Measurements from ENCODE around the gene TNNT1. TPM values are rescaled to one million over a fixed set of nuclear protein-coding genes. Genes with fewer than 3 reads are reported as not detected.

TNNT1 gene
- total RNA-seq, 4 donors from 2014 or later, result not detected

DNA sequence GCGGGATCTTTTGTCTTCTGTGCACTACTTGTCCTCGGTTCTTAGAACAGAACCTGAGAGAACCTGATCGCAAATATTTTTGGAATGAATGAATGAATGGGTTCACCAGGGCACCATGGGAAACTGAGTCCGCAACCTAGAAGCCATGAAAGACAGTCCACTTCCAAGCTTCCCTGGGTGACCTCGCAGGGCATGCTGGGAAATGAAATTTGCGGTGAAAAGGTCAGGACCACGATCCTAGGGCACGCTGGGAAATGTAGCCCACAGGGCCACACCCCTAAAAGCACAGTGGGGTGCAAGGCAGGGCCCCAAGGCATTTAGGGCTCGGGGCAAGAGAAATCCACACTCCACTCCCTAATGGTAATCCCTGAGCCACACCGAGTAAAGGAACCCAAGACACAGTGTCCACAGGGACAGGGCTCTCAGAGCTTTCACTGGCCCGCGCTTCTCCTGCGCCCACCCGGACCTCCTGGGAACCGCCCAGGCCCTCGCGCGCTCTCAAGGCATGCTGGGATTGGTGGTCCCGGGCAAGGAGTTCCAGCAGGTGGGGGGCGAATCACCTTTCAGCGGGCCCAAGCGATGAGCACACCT, 30.5 kb downstream of the TNNT1 start:
- Histone ChIP-seq H3K4me1 (peaks cover 26 to 40% of the 10 kb centered on the region in 2 donors), H3K36me3 (no peaks in the 10 kb centered on the region), H3K27me3 (no peaks in the 10 kb centered on the region), H3K27ac (peak overlapping the region in 2 of 3 donors; percentile 29 to 60), H3K9me3 (no peaks in the 10 kb centered on the region), H3K4me3 (replicated peaks in 1 of 3) (peak overlapping the region in 1 of 3 donors; percentile 44)
- intact Hi-C loops (cut with DNase I), result no loop called here
- TF ChIP-seq, protein P1, sequence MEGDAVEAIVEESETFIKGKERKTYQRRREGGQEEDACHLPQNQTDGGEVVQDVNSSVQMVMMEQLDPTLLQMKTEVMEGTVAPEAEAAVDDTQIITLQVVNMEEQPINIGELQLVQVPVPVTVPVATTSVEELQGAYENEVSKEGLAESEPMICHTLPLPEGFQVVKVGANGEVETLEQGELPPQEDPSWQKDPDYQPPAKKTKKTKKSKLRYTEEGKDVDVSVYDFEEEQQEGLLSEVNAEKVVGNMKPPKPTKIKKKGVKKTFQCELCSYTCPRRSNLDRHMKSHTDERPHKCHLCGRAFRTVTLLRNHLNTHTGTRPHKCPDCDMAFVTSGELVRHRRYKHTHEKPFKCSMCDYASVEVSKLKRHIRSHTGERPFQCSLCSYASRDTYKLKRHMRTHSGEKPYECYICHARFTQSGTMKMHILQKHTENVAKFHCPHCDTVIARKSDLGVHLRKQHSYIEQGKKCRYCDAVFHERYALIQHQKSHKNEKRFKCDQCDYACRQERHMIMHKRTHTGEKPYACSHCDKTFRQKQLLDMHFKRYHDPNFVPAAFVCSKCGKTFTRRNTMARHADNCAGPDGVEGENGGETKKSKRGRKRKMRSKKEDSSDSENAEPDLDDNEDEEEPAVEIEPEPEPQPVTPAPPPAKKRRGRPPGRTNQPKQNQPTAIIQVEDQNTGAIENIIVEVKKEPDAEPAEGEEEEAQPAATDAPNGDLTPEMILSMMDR (IDR thresholded peaks at IDR 0.05), result no peak
- TF ChIP-seq POLR2A (IDR thresholded peaks at IDR 0.05), result no peak
- DNase-seq, result peak in 1 of 2 donors; percentile 12
- WGBS, 2 donors, result 23% methylated on average over 19 to 22 of the region's 22 CpGs

DNA sequence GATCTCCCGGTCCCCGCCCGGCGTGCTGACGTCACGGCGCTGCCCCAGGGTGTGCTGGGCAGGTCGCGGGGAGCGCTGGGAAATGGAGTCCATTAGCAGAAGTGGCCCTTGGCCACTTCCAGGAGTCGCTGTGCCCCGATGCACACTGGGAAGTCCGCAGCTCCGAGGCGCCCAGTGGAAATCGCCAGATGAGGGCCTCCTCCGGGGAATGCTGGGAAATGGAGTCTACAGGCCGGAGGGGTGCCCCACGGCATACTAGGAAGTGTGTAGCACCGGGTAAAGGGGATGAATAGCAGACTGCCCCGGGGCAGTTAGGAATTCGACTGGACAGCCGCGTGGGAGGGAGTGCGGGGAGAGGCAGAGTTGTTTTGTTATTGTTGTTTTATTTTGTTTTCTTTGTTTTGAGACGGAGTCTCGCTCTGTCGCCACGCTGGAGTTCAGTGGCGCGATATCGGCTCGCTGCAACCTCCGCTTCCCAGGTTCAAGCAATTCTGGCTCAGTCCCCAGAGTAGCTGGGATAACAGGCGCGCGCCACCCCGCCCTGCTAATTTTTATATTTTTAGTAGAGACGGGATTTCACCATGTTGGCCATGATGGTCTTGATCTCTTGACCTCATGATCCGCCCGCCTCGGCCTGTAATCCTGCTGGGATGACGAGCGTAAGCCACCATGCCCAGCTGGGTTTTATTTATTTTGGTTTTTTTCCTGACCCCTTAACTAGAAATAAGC, 31.2 kb downstream of the TNNT1 start:
- Histone ChIP-seq H3K4me1 (peaks cover 33 to 47% of the 10 kb centered on the region in 2 donors), H3K4me3 (replicated peaks in 1 of 3) (peak overlapping the region in 2 of 3 donors; percentile 26 to 44), H3K27me3 (no peaks in the 10 kb centered on the region), H3K36me3 (no peaks in the 10 kb centered on the region), H3K9me3 (no peaks in the 10 kb centered on the region), H3K27ac (peak overlapping the region; percentile 29 to 60 (median 34))
- intact Hi-C loops (cut with DNase I), result no loop called here
- peak; percentile 99 for DNase-seq
- peak in 1 of 2 donors; percentile 57 for TF ChIP-seq POLR2A (IDR thresholded peaks at IDR 0.05)
- TF ChIP-seq, protein P1 (IDR thresholded peaks at IDR 0.05), result peak in 2 of 6 experiments; percentile 4 to 23
- WGBS, 2 donors, result 2 to 3% methylated on average over 34 to 37 of the region's 44 CpGs

DNA sequence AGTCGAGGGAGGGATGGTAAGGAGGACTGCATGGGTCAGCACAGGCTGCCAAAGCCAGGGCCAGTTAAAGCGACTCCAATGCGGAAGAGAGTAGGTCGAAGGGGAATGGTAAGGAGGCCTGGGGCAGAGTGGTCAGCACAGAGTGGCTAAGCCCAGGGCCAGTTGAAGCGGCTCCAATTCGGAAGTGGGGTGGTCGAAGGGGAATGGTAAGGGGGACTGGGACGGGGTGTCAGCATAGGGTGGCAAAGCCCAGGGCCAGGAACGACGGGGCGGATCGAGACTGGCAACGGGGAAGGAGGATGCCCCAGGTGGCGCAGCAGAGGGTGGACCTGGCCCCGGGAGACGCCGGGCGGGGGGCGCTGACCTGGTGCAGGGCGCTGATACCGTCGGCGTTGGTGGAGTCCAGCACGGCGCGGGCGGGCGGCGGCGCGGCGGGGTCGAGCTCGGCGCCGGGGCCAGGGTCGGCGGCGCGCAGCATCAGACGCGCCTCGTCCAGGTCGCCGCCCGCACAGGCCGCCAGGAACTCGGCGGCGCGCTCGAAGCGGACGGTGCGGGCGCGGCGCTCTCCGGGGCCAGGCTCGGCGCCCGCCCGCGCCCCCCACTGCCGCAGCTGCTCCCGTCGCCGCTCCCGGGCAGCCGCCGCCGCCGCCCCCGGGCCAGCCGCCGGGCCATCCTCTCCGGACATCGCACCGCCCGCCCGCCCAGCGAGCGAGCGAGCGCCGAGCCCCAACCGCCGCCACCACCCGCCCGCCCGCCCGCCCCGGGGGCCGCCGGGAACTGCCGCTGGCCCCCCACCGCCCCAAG, 31.9 kb downstream of the TNNT1 start, which contains the start of gene PPP1R12C:
Gene PPP1R12C (minus strand): TSS at position 779 of the 804 bp plus-strand sequence. CDS start 94 bp downstream, at position 685.
- peak within 1 kb of the TSS; percentile 75 to 91 (median 77) for H3K4me3 ChIP-seq (replicated peaks in 1 of 3)
- WGBS, 2 donors, result 0 to 1% methylated on average over 14 to 27 of the region's 97 CpGs
- peaks cover 0 to 3% of the 10 kb centered on the region in 2 donors for H3K36me3 ChIP-seq
- intact Hi-C loops (cut with DNase I), result no loop called here
- no peaks in the 10 kb centered on the region for H3K9me3 ChIP-seq
- TF ChIP-seq, protein P1 (IDR thresholded peaks at IDR 0.05), result no peak
- TF ChIP-seq POLR2A (IDR thresholded peaks at IDR 0.05), result no peak
- H3K27me3 ChIP-seq, result no peaks in the 10 kb centered on the region
- DNase-seq, result peak; percentile 23 to 31
- H3K4me1 ChIP-seq, result peaks cover 36 to 51% of the 10 kb centered on the region in 2 donors
- peak within 1 kb of the TSS; percentile 35 to 72 (median 69) for H3K27ac ChIP-seq

DNA sequence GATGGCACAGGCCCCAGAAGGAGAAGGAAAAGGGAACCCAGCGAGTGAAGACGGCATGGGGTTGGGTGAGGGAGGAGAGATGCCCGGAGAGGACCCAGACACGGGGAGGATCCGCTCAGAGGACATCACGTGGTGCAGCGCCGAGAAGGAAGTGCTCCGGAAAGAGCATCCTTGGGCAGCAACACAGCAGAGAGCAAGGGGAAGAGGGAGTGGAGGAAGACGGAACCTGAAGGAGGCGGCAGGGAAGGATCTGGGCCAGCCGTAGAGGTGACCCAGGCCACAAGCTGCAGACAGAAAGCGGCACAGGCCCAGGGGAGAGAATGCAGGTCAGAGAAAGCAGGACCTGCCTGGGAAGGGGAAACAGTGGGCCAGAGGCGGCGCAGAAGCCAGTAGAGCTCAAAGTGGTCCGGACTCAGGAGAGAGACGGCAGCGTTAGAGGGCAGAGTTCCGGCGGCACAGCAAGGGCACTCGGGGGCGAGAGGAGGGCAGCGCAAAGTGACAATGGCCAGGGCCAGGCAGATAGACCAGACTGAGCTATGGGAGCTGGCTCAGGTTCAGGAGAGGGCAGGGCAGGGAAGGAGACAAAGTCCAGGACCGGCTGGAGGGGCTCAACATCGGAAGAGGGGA, 32.7 kb downstream of the TNNT1 start:
- H3K27me3 ChIP-seq, result no peaks in the 10 kb centered on the region

More for the DNA sequence above, 32.7 kb downstream of the TNNT1 start:
- DNase-seq, result peak; percentile 18 to 45
- Histone ChIP-seq H3K36me3 (peaks cover 0 to 5% of the 10 kb centered on the region in 2 donors), H3K27ac (peak overlapping the region; percentile 35 to 72 (median 69)), H3K9me3 (no peaks in the 10 kb centered on the region), H3K4me3 (replicated peaks in 1 of 3) (peak overlapping the region; percentile 75 to 91 (median 77)), H3K4me1 (peaks cover 36 to 51% of the 10 kb centered on the region in 2 donors)
- TF ChIP-seq, protein P1 (IDR thresholded peaks at IDR 0.05), result no peak
- no peak for TF ChIP-seq POLR2A (IDR thresholded peaks at IDR 0.05)
- WGBS, 2 donors, result 6 to 8% methylated on average over 25 of the region's 25 CpGs
- intact Hi-C loops (cut with DNase I), result no loop called here
